A673 (cell line): ENCODE data around the gene VMAC. TPM values are rescaled to one million over a fixed set of nuclear protein-coding genes. Genes with fewer than 3 reads are reported as not detected.

Source experiments
- BruUV-seq: library from RNA; stranded (reverse); fragments of 400-500 nt; replicated peaks from 2 replicates; lab custom pipeline; 2021; lab: Mats Ljungman, UMichigan
- CTCF ChIA-PET: fragments of 300-600 bp; sonication (Branson Sonifier 250); formaldehyde crosslinking; loops from one replicate; lab custom pipeline; 2022; ENCODE audit warnings: antibody characterized with exemption; lab: Charles Lee
- POLR2A ChIA-PET: fragments of 300-600 bp; sonication (Branson Sonifier 250); formaldehyde crosslinking; loops from one replicate; lab custom pipeline; 2022; ENCODE audit warnings: antibody characterized with exemption; ENCODE audit not compliant: low non-redundant PET; lab: Charles Lee
- DNase-seq: peaks from one replicate; pipeline ENCODE4 v3.0.0-alpha.2; 2015; ENCODE audit warnings: low spot score
- H3K27ac ChIP-seq: fragments of 200-600 bp; sonication (generic); 2 replicates; pipeline ENCODE4 v1.5.1; 2016; ENCODE audit warnings: mixed run types, low read depth, mild to moderate bottlenecking, mixed read lengths, antibody characterized with exemption, low read length; ENCODE audit not compliant: poor library complexity, severe bottlenecking
- H3K27me3 ChIP-seq: fragments of 200-600 bp; sonication (generic); replicated peaks from 2 replicates; pipeline ENCODE4 v1.6.1; 2017; ENCODE audit warnings: mixed run types, low read depth, mild to moderate bottlenecking, mixed read lengths, antibody characterized with exemption, low read length; ENCODE audit not compliant: insufficient read depth, poor library complexity
- H3K36me3 ChIP-seq: fragments of 200-600 bp; sonication (generic); 2 replicates; pipeline ENCODE4 v1.6.1; 2016; ENCODE audit warnings: mixed run types, mild to moderate bottlenecking, mixed read lengths, antibody characterized with exemption, low read length; ENCODE audit not compliant: insufficient read depth, poor library complexity, severe bottlenecking
- H3K4me1 ChIP-seq: fragments of 200-600 bp; sonication (generic); 2 replicates; pipeline ENCODE4 v1.6.1; 2017; ENCODE audit warnings: mixed run types, mild to moderate bottlenecking, mixed read lengths, antibody characterized with exemption, low read length; ENCODE audit not compliant: insufficient read depth, poor library complexity, severe bottlenecking
- H3K4me3 ChIP-seq: fragments of 200-600 bp; sonication (generic); 2 replicates; pipeline ENCODE4 v1.5.1; 2016; ENCODE audit warnings: low read depth, mixed run types, mild to moderate bottlenecking, mixed read lengths, low read length; ENCODE audit not compliant: poor library complexity, severe bottlenecking
- H3K9me3 ChIP-seq: fragments of 200-600 bp; sonication (generic); 2 replicates; pipeline ENCODE4 v1.6.1; 2016; ENCODE audit warnings: mixed run types, low read depth, mild to moderate bottlenecking, mixed read lengths, antibody characterized with exemption, low read length; ENCODE audit not compliant: poor library complexity, severe bottlenecking
- CTCF ChIP-seq: fragments of 300-800, 200-600 bp; sonication (generic); conservative IDR thresholded peaks from 2 replicates; pipeline ENCODE4 v1.5.1; 2017; ENCODE audit warnings: low read depth, mild to moderate bottlenecking, antibody characterized with exemption, low read length, moderate library complexity, mixed read lengths
- EZH2 ChIP-seq: fragments of 200-600 bp; sonication (generic); IDR thresholded peaks from 2 replicates; pipeline ENCODE4 v1.6.1; 2017; ENCODE audit warnings: borderline replicate concordance, low read depth, mild to moderate bottlenecking, mixed read lengths, antibody characterized with exemption, low read length; ENCODE audit not compliant: poor library complexity, severe bottlenecking
- intact Hi-C: fragments of 100-400 bp; cut with micrococcal nuclease; formaldehyde crosslinking; loops from one replicate; pipeline ENCODE4 v1.10.0; 2022; ENCODE audit not compliant: unreplicated experiment
- total RNA-seq: library from RNA; stranded (reverse); gene quantifications from 2 replicates; pipeline ENCODE4 v1.2.3, GENCODE V29; 2021

The VMAC gene
- total RNA-seq, 1 experiment from 2014 or later: 0.67 TPM

DNA sequence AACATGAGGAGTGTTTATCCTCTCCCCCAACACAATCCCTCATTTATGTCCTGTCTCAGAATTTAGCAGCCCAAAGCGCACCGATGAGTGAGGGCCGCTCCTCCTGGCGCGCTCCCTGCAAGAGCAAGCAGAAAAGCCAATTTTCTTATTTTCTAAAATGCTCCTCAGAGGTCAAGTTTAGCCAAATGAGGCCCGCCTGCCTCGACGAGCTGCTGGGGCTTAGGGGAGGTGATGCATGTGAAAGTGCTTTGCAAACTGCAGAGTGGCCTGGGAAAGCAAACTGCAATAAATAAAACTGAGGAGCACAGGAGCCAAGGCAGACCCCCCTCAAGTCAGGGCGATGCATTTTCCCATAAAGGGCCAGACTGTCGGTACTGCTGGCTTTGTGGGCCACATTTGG, 38.4 kb downstream of the VMAC start:
- no peak for TF ChIP-seq EZH2
- no peak for TF ChIP-seq CTCF
- ChIA-PET POLR2A (no interaction called here), CTCF (no interaction called here)
- intact Hi-C loops: no loop called here
- peaks cover 12% of the 10 kb centered on the region for H3K4me1 ChIP-seq
- H3K27ac ChIP-seq: no peak overlapping the region
- no peaks in the 10 kb centered on the region for H3K9me3 ChIP-seq
- H3K4me3 ChIP-seq: no peak overlapping the region
- peaks cover 21% of the 10 kb centered on the region for H3K36me3 ChIP-seq
- no TSS peak for BruUV-seq
- H3K27me3 ChIP-seq: no peaks in the 10 kb centered on the region
- no peak for DNase-seq

- H3K9me3 ChIP-seq: no peaks in the 10 kb centered on the region
- peaks cover 21% of the 10 kb centered on the region for H3K36me3 ChIP-seq
- H3K4me3 ChIP-seq: no peak overlapping the region
- DNase-seq: no peak
- POLR2A ChIA-PET: no interaction called here
- H3K4me1 ChIP-seq: peaks cover 12% of the 10 kb centered on the region
- peak overlapping the region; percentile 9 for H3K27ac ChIP-seq
- intact Hi-C loops: no loop called here
- BruUV-seq: no TSS peak
- no peaks in the 10 kb centered on the region for H3K27me3 ChIP-seq
- no peak for TF ChIP-seq EZH2
- no peak for TF ChIP-seq CTCF
- CTCF ChIA-PET: no interaction called here
Measured at GRCh38 chr19:5943623-5944022, 39.0 kb downstream of the VMAC start.

DNA sequence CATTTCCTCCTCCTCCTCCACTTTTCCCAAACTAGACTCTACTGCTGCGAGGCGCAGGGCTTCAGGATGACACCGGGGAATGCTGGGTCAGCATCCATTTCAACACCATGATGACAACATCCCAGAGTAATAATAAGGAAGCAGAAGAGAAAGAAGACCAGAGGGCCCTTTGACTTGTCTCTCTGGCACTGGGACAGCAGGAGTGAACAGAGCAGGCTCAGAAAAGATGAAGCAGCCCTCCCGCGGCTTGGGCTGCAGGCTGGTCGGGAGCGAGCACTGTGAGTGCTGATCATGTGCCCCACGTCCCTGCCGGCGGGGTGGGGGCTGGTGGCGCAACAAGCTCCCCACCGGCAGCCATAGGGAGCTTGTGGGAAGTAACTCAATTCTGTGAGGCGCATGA, 42.8 kb downstream of the VMAC start:
- CTCF ChIA-PET: interaction anchor here (1.9 kb wide), 1 partner anchor 143 kb away, joined by 6 read pairs; no protein-coding TSS in a partner anchor
- intact Hi-C loops: no loop called here
- Histone ChIP-seq H3K27me3 (no peaks in the 10 kb centered on the region), H3K9me3 (no peaks in the 10 kb centered on the region), H3K4me1 (peaks cover 33% of the 10 kb centered on the region), H3K4me3 (no peak overlapping the region), H3K27ac (peak overlapping the region; percentile 38), H3K36me3 (peaks cover 6% of the 10 kb centered on the region)
- DNase-seq: no peak
- no TSS peak for BruUV-seq
- POLR2A ChIA-PET: no interaction called here
- TF ChIP-seq EZH2 (no peak), CTCF (no peak)
